A204.1 (cell line): ENCODE data around the gene ITPRIPL2.

ENCODE experiments used
- FAIRE-seq: peaks from 2 replicates; lab custom pipeline; 2012; peaks lifted over from hg19 to GRCh38; lab: Jason Lieb, UNC

The ITPRIPL2 gene

DNA sequence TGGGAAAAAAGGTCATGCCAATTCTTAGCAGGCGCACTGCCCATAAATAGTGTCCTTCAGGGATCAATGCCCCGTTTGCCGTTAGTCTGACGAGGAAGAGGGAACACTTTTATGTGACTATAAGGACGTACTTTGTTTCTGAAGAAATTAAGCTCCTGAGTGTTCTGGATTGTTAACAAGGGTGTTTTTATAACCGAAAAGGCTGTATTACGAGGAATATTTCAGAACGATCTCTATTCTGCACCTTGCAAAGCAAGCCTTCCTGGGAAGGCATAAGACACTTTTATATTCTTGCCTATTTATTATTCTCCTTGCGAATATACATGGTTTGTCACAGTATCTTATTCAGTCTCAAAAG, 29.8 kb downstream of the ITPRIPL2 start:
- no peak for FAIRE-seq

DNA sequence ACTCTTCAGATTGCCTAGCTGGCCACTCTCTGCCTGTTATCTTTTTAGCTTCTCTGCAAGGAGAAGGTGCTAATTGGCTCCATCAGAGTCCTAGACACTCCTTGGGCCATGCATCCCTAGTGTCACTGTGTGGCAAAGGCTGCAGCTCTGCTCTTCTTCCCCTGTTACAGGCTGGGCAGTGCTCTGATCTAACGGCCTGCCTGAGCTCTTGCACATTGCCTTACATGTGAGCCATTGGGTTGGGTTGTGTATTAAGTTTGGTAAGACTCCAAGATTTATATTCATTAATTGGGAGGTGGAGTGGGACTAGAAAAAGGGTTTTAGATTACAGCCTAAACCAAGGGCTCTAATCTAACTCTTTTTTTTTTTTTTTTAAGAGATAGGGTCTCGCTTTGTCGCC, 31.2 kb downstream of the ITPRIPL2 start:
- FAIRE-seq = no peak

DNA sequence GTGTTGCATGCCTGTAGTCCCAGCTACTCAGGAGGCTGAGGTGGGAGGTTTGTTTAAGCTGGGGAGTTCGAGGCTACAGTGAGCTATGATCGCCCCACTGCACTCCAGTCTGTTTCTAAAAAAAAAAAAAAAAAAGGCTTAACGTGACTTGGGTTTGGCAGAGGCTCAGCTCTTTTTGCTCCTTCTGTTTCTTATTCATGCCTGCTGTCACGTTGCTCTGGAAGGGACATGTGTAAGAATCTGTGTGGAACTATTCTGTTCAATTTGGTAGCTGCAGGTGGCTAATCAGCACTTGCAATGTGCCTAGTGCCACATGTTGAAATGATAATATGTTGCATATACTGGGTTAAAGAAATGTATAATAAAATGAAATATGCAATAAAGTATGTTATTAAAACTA, 33.4 kb downstream of the ITPRIPL2 start:
- FAIRE-seq = no peak

DNA sequence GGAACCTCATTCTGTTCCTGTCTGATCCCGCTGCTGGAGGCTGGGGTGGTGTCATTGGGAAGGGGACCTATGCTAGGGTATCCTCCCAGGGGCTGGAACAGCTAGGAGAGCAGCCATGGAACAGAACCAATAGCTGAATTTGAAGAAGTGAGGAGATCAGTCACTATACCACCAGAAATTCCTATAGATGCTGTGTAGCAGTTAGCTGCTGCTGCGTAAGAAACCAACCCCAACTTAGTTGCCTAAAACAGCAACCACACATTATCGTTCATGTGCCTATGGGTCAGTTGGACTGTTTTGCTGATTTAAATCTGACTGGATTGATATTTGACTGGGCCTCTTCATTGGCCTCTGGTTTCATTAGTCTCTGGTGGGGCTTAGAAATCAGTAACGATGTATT, 33.9 kb downstream of the ITPRIPL2 start:
- no peak for FAIRE-seq

DNA sequence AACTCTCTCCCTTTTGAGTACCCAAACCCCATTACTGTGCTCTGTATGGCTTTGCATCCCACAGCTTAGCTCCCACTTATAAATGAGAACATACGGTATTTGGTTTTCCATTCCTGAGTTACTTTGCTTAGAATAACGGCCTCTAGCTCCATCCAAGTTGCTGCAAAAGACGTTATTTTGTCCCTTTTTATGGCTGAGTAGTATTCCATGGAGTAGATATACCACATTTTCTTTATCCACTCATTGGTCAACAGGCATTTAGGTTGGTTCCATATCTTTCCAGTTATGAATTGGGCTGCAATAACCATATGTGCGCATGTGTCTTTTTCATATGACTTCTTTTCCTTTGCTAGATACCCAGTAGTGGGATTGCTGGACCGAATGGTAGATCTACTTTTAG, 34.4 kb downstream of the ITPRIPL2 start:
- FAIRE-seq = no peak

DNA sequence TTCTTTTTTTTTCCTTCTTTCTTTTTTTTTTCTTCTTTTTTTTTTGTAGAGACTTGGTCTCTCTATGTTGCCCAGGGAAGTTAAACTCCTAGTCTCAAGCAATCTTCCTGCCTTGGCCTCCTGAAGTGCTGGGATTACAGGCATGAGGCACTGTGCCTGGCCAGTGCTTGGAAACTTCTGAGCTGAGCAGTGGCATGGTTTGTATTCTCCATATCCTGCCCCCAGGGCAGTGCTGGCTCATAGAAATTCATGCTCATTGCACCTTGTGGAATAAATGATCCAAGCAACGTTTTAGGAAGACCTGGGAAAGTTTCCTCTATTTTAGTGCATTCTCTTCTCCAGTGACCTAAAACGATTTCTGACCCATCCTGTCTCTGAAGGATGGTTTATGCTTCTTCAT, 37.5 kb downstream of the ITPRIPL2 start:
- no peak for FAIRE-seq

DNA sequence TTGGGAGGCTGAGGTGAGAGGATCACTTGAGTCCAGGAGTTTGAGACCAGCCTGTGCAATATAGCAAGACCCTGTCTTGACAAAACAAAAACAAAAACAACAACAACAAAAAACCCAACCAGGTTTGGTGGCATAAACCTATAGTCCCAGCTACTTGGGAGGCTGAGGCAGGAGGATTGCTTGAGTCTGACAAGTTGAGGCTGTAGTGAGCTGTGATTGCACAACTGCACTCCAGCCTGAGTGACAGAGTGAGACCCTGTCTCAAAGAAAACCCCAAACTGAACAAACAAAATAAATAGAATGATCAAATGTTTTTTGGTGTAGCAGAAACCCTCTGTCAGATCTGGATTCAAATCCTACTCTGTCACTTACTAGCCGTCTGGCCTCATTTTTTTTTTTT, 38.3 kb downstream of the ITPRIPL2 start:
- FAIRE-seq = no peak

DNA sequence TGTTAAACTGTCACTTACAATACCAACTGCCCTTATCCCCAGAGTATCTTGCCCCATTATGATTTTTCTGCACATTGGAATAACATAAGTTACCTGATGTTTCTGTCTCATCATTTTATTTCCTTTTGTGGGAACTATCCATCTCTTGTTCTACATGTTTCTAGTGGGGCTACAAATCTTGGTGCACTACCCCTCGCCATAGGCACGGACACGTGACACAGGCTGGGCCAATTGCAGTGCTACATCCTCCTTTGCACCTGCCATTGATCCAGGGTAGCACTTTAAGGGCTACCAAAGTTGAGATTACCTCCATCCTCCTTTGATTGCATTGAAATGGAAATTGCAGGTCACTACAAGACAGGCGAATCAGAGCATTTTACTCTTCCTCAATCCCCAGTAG, 40.1 kb downstream of the ITPRIPL2 start:
- FAIRE-seq = no peak

DNA sequence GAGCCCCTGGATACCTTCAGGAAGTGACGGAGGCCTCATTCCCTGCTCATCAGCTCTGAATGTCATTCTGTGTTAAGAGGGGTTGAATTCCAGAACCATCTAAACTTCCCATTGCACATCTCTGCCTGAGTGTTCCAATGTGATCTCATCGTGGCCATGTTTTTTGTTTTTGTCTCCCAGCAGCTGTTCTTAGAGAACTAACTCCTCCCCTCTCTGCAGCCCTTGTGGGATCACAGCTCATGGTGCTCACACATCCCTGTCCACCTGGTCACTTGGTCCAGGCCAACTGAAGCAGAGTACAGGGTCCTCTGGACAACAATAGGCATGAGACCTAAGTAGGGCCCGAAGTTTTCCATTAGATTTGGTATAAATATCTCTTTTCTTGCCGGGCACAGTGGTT, 48.3 kb downstream of the ITPRIPL2 start:
- FAIRE-seq = no peak

DNA sequence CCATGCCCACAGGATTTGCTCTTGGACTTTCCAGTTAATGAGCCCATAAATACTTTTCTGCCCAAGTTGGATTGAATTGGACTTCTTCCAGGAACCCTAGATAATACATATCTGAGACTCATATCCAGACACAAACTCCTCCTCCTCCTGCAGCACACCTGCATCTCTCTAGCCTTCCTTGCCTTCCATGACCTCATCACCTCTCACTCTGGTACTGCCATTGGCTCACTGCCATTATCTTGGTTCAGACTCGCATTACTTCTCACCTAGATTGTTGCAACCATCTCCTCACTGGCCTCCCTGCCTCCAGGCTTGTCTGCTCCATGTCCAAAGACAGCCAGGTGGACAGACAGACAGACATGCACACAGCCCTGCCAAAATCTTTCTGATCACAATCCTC, 49.5 kb downstream of the ITPRIPL2 start:
- no peak for FAIRE-seq

DNA sequence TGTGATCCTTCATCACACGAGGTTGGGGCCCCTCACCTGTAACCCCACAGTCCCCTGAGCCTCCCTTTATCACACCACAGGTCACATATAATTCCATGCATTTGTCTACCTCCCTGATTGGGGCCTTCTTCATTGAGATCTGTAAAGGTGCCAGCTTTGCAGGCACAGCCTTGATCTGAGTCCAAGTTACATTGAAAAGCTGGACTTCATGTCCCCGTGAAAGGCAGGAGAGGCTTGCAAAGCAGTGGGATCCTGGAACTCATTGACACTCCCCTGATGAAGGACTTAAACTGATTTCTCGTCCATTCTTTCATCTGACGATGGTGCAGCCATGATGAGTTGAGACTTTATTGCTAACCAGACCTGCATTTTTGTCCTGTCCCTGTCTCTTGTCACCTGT, 50.5 kb downstream of the ITPRIPL2 start:
- no peak for FAIRE-seq

DNA sequence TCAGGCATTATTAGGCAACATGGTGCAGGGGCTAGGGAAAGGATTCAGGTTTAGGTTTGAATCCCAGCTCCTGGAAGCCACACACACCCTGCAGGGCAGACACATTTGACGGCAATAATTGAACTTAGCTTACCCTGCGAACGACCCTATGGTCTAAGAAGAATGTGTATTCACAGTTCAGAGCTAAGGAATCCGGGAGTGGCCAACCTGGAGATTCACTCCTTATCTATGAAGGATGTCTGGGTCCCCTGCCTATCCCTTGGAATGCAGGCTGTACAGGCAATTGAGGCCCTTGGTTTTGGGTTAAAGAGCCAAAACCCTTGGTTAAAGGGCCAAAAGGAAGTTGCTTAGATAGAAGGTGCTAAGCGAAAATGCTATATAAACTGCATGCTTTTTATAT, 51.3 kb downstream of the ITPRIPL2 start:
- no peak for FAIRE-seq

DNA sequence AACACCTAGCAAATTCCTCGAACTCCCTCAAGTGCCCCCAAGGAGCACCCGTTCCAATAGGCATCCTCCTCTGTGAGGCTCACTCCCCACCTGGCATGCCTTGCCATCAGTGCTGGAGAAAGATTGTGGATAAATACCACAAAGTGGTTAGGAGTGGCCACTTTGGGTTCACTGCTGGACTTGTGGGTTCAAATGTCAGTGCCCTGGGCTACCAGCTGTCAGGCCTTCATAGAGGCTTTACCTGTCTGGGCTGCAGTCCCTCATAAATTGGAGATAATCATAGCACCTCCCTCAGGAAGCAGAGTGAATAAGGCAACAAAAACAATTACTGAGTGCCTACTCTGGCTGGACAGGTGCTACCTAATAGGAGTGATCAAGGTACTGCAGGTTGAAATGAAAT, 52.7 kb downstream of the ITPRIPL2 start:
- FAIRE-seq = no peak

DNA sequence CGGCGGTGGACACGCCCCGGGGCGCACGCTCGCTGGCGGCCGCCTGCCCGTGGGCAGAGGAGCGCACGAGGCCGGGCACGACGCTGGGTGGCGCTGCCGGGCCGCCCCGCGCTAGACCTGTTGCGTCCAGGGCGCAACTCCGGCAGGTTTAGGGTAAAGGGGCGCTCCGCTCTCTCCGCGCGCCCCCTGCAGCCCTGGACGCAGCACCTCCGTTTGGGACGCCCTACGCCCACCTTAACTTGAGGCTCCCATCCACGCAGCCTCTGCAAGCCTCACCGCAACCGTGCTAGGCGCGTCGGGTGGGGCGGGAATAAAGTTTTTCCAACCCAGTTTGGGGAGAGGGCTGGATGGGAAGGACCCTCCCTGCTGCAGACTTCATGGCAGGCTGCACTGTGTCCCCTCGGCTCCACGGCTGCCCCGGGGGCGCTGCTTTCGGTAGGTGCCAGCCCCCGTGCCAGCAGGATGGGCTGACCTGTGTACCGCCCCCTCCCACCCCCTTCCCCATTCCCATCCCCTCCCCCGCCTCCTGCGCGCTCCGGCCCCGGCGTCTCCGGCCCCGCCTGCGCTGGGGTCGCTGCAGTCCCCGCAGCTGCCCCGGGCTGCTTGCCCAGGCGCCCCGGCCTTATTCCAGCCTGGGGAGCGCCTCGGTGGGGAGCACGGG, 54.1 kb downstream of the ITPRIPL2 start, which contains the start of gene SYT17:
SYT17 (plus strand) TSS at position 531 of the 661 bp plus-strand sequence. CDS start 407 bp downstream, outside the sequence.
- FAIRE-seq = no peak

DNA sequence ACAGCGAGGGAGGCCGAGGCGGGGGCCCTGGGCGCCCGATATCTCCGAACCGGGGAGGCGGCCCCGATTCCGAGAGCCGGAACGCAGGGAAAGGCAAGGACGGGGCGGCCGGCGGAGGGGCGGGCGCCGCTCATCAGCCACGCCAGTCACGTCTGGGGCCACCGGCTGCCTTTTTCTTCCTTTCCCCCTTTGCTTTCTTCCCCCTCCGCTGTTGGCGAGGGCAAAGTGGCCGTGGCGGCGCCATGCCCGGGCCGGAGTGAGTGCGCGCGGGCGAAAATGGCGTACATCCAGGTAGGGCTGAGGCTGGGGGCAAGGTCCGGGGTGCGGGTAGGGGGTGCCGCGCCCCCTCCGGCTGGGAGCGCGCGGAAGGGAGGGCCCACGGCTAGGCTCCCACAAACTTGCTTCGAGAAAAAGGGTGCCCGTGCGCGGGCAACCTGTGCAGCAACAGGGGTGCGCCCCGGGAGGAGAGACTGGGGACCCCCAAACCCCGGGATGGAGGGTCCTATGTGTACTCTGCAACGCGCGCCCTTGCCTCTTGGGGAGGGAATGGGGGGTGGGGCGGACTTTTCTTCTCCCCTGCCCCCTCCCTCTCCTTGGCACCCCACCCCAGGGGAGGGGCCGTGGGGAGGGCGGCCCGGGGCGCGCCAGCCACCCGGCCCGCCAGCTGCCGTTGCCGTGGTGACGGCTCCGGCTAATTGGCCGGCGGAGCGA, 54.8 kb downstream of the ITPRIPL2 start:
- no peak for FAIRE-seq

DNA sequence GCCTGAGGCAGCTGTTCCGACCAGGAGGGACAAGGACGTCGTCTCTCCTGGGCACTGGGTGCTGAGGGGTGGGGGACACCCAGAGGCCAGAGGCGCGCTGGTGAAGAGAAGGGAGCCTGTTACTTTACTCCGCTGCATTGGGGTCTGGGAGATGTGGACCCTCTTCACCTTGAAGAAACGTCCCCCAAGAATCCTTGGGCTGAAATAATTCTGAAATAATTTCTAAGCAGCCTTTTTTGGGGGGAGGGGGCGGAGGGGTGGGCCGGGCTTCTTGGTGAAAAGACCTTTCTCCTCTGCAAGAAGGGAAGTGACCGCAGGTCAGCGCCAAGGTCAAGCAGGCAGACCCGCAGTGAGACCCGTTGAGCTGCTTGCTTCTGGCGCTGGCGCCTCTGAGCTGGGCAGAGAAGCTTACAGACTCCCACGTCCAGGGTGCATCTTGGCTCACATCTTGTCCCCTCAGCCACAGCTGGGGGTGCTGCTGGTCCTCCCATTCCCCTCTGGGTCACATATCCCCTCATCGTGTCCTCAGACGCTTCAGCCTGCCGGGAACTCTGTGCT, 55.4 kb downstream of the ITPRIPL2 start:
- no peak for FAIRE-seq

DNA sequence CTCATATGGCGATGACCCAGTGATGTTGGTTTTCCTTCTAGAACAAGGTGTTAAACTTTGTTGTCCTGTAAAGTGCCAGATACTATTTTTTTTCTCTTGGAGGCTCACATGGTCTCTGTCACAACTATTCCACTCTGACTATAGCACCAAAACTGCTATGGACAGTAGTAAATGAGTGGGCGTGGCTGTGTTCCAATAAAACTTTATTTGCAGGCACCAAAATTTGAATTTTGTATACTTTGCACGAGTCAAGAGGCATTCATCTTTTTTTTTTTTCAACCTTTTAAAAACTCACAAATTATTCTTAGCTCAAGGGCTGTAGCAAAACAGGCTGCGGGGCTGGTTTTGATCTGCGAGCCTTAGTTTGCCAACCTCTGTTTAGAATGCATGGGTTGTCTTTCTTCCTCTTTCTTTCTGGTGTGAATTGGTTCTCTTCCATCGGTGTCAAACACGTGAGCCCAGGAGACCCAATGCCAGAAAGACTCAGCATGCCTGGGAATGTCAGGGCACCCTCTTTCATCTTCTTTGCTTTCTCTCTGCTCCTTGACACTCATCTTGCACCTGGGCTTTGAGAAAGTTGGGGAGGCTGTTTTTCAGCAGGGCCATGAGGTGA, 56.4 kb downstream of the ITPRIPL2 start:
- no peak for FAIRE-seq
